NCI-H2171 (cell line): ENCODE data around the gene UBE2B.
A peak's percentile ranks its signal among the peaks of the same experiment; 100 is the strongest.
"Not testable (repeated sequence)": the region's sequence is repeated elsewhere in the genome, so short reads cannot be mapped to it uniquely, and the experiment has no call there.

Experiments
- DNase-seq: peaks from one replicate; lab custom pipeline; 2025; lab: John Stamatoyannopoulos, UW

UBE2B gene

GRCh38 chr5:134398609-134399155 lies 27.3 kb downstream of the UBE2B start:
- DNase-seq, result no peak

DNA sequence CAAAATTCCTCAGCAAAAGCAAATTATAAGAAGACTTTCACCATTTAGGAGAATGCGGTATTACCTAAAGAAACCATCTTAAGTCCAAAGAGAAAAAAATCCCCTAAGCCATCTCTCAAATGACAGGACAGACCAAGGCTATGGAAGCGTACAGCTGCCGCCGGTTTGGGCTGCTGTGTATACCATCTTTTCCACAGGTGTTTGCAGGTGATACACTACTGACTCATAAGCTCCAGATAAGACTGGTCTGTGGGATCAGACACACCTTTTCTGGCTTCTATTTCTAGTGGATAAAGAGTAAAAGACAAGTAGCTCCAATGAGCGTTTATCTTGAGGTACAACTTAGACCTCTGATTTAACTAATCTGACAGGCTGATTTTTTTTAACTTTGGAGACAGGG lies 32.6 kb downstream of the UBE2B start:
- DNase-seq, result no peak

DNA sequence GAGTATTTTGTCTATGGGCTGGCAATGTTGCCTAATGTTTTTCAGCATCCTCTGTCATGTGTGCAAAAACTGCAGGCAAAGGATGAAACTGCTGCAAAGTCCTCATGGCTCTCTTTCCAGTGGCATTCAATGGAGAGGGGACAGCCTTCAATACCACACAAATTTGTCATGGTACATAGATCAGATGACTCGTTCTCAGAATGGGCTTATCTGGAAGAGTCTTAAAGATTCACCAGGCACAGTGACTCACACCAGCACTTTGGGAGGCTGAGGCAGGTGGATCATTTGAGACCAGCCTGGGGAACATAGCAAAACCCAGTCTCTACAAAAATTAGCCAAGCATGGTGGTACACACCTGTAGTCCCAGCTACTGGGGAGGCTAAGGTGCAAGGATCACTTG lies 35.0 kb downstream of the UBE2B start:
- DNase-seq, result no peak

GRCh38 chr5:134409321-134409720 lies 38.0 kb downstream of the UBE2B start:
- DNase-seq, result no peak

DNA sequence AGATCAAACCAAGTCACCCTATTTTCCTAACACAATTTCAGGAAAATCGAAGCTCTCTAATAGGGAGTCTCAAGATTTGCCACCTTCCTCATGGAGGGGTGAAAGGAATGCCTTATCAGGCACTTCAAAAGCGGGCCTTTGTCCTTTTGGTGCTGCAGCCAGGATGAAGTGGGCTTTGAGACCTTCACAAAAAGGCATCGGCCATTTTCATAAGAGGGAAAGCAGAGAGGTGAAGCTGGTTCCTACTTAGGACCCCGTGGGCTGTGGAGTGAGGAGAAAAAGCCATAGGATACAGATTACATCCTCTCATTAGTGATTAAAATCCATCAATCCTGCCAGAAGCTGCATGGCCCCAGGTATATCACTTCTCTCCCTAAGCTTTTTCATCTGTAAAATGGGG lies 39.5 kb downstream of the UBE2B start:
- DNase-seq, result no peak

GRCh38 chr5:134411228-134411545 lies 39.8 kb downstream of the UBE2B start:
- DNase-seq, result no peak

- peak; percentile 62 for DNase-seq
Measured at GRCh38 chr5:134411546-134412266, 40.3 kb downstream of the UBE2B start, which contains the start of gene CDKN2AIPNL. TSS of gene CDKN2AIPNL (minus strand) at chr5:134411881. CDS start at chr5:134411854, 27 bp downstream.

DNA sequence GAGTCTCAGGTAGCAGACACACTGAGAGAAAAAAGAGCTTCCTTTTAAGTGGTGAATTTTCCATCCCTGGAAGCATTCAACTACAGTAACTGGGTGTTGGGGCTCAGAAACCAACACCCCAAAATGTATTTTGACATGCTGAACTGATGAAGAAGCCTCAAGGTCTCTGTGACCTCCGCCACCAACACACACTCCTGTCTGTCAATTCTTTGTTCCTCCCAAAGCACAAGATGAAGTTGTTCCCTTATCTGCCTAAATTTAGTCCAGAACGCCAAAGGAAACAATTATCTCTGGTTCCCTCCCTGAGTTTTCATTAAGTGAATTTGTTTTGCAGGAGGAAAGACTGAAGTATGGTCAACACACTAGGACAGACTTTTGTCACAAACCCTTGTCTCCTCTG lies 41.7 kb downstream of the UBE2B start:
- no peak for DNase-seq

- no peak for DNase-seq
Measured at GRCh38 chr5:134417707-134418106, 46.3 kb downstream of the UBE2B start.

DNA sequence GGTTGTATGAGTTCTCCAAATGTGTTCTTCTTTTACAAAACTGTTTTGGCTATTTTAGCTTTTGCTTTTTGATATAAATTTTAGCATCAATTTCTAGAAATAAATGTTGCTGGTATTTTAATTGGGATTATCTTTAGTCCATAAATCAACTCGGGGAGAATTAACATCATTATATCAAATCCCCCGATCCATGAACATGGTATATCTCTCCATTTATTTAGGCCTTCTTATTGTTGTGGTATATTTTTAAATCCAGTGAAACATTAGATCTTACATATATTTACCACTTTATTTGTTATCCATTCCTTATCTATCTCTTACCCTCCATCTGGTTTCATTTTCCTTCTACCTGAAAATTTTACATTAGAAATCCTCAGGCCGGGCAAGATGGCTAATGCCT lies 47.6 kb downstream of the UBE2B start:
- DNase-seq, result no peak

DNA sequence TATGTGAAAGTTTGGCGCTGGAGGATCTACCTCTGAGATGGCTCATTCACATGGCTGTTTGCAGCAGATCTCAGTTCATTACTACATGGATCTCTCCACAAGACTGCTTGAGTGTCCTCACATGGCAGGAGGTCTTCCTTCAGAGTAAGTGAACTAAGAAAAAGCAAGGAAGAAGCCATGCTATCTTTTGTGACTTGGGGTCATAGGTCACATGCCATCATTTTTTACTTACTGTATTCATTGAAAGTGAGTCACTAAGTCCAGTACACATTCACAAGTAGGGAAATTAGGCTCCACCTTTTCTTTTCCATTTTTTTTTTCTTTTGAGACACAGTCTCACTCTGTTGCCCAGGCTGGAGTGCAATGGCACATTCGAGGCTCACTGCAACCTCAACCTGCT lies 49.0 kb downstream of the UBE2B start:
- DNase-seq, result no peak

- not testable (repeated sequence) for DNase-seq
Measured at GRCh38 chr5:134421038-134421437, 49.7 kb downstream of the UBE2B start.

GRCh38 chr5:134422791-134423365 lies 51.5 kb downstream of the UBE2B start:
- DNase-seq, result no peak

- no peak for DNase-seq
Measured at GRCh38 chr5:134423376-134423775, 52.0 kb downstream of the UBE2B start.

DNA sequence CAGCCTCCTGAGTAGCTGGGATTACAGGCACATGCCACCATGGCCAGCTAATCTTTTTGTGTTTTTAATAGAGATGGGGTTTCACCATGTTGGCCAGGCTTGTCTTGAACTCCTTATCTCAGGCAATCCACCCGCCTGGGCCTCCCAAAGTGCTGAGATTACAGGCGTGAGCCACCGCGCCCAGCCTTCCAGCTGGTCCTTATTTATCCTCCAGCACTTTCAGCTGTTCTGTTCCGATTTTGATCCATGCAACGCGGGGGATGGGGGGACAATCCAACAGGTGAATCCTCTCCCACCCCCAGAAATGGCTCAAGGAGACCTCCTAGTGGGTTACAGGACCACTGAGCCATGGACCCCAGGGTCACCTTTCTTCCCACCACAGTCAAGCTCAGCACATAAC lies 55.0 kb downstream of the UBE2B start:
- DNase-seq, result no peak

DNA sequence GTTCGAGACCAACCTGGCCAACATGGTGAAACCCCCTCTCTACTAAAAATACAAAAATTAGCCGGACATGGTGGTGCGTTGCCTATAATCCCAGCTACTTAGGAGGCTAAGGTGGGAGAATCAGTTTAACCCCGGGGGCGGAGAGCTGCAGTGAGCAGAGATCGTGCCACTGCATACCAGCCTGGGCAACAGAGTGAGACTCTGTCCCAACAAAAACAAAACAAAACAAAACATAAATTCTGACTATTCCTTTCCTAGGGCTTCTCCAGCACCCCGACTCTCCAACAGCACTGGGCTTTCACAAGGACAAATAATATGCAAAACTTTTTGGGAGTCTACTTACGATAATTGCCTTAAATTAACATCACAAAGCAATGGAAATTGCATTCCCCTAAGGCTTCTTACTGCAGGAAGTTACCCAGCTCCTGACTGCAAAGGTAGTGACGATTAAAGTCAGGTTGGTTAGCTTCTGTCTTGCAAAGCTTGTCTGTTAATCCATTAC lies 56.2 kb downstream of the UBE2B start:
- DNase-seq, result no peak

GRCh38 chr5:134430001-134430569 lies 58.7 kb downstream of the UBE2B start:
- DNase-seq, result no peak

GRCh38 chr5:134432174-134432573 lies 60.8 kb downstream of the UBE2B start:
- no peak for DNase-seq

DNA sequence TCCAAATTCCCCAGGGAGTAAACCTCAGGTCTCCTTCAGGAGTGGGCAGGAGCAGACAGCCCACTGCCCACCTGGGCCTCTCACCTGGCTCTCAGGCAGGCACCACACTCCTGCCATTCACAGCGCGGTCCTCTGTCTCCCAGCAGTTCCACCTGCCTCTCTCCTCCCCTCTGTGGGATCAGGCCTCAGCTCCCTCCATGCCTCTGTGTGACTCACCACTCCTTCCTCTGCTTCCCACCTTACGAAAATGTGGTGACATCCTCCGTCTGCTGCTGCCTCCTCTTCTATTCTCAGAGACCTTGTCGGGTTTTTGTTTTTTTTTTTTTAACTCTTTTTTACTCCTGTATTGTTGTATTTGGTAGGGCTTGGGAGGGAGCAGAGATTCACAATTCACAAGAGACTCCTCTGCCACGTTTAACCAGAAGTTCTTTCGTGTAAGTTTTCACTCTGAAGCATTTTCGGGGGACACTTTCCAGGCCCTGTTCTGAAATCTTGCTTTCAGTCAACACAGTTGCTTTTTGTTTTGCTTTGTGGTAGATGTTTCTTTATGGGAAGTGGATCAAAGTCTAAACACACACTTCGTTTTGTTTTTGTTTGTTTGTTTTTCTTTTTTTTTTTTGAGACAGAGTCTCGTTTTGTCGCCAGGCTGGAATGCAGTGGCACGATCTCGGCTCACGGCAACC lies 61.4 kb downstream of the UBE2B start:
- no peak for DNase-seq

GRCh38 chr5:134435560-134435959 lies 64.2 kb downstream of the UBE2B start:
- DNase-seq, result no peak

DNA sequence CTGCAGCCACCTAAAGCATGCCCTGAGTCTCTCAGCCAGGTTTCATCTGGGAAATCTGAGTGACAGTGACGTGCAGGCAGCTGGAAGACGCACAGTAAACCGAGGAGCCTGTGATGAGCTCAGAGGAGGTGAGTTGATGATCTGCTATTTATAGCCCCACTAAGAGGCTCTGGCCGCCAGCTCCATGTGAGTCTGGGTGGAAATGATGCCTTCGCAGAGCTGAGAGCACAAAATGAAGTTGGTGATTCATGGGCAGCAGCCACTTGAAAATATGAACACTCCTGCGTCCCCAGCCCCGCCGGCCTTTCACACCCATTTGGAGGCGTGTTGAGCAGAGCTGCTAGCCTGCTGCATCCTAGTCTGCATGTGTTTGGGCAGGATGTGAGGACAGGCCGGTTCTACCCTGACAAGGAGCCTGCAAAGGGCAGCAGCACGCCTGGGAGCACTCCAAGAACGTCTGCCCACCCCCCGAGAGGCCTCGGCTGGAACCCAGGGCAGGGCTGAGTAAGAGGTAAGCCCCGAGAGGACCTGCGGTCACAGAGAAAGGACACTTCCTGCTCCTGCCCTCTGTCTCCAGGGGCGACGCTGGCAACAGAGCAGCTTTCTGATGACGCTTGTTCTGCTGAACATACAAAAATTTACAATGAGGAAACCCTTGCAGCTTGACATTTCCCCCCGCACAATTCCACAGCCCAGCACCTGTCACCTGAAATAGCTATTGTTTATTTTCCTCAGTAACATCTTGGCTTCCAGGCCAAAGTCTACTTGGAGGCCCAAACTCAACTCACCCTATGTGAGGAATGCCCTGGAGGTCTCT lies 65.4 kb downstream of the UBE2B start:
- no peak for DNase-seq

DNA sequence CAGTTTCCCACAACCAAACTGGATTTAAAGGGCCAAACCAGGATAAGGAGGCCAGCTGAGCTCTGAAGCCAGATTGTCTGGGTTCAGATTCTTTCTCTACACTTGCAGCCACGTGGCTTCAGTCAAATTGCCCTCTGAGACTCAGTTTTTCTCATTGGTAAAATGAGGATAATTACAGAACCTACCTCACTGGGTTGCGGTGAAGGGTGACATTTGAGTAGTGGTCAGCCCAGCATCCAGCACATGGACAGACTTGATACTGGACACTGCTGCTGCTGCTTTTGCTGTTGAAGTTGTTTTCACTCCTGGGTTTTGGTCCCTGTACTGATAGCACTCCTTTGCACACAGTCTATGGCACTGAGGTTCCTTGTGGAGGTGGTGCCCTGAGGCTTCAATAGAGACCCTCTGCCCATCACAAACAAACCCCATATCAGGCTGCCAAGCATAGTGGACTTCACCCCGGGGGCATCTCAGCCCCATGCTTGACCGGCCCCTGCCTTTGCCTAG lies 66.0 kb downstream of the UBE2B start:
- no peak for DNase-seq
